H1 (cell line): Measurements from ENCODE around the gene CPXM2.

Experiments used
- JUN ChIP-seq: IDR thresholded peaks from 2 replicates; pipeline ENCODE4 v1.6.1; 2011; ENCODE audit warnings: low read depth, mild to moderate bottlenecking, improper control_type of control experiment, low read length
- KDM1A ChIP-seq: fragments of 200-600, 300-600 bp; sonication (generic); IDR thresholded peaks from 2 replicates; pipeline ENCODE4 v1.7.1; 2016; ENCODE audit warnings: mild to moderate bottlenecking, low read length, borderline replicate concordance
- POLR2AphosphoS5 ChIP-seq: IDR thresholded peaks from 2 replicates; pipeline ENCODE4 v1.6.1; 2011; ENCODE audit warnings: low read depth, low read length
- RAD21 ChIP-seq, 2 experiments: IDR thresholded peaks in 1 of 2; conservative IDR thresholded peaks in 1 of 2; 2 replicates each; pipeline ENCODE4 v1.6.1; 2011; ENCODE audit warnings: low read depth in 2 of 2, low read length in 2 of 2, improper control_type of control experiment in 1 of 2, inconsistent platforms in 1 of 2, mild to moderate bottlenecking in 1 of 2, moderate library complexity in 1 of 2
- RFX5 ChIP-seq: IDR thresholded peaks from 2 replicates; pipeline ENCODE4 v1.6.1; 2011; ENCODE audit warnings: low read depth, low read length, improper control_type of control experiment, borderline replicate concordance
- TAF1 ChIP-seq: IDR thresholded peaks from 2 replicates; pipeline ENCODE4 v1.6.1; 2011; ENCODE audit warnings: mild to moderate bottlenecking, low read depth, low read length
- ZNF274 ChIP-seq: IDR thresholded peaks from 2 replicates; pipeline ENCODE4 v1.7.0; 2012; ENCODE audit warnings: low read length, borderline replicate concordance; ENCODE audit errors: extremely low read depth
- TF ChIP-seq, protein P1 (sequence below), 3 experiments: IDR thresholded peaks; 1 replicate in 2 of 3; 2 replicates in 1 of 3; pipeline versions ENCODE4 v1.5.1 to v1.6.1; 2011; ENCODE audit warnings: low read length in 3 of 3, mild to moderate bottlenecking in 3 of 3, inconsistent platforms in 2 of 3, low read depth in 1 of 3, moderate library complexity in 1 of 3; ENCODE audit not compliant: insufficient read depth in 1 of 3; ENCODE audit errors: control extremely low read depth in 1 of 3

DNA sequence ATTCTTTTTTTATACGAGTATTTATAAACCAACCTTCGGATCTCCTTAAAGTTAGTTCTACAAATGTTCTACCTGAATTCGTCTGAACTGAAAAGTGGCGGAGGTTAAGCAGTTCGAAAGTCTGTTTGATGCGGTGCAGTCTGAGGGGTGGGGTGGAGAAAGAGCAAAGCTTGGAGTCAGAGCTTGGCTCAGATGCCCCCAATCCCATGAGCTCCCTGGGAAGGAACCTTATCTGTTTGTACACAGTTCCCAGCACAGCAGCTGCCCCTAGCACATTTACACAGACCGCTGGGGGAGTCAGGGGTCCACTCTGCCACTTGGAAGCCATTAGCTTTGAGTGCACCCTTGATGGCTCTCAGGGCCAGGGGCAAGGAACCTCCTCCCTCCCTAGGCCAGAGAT, 30.8 kb downstream of the CPXM2 start:
- TF ChIP-seq, protein P1, sequence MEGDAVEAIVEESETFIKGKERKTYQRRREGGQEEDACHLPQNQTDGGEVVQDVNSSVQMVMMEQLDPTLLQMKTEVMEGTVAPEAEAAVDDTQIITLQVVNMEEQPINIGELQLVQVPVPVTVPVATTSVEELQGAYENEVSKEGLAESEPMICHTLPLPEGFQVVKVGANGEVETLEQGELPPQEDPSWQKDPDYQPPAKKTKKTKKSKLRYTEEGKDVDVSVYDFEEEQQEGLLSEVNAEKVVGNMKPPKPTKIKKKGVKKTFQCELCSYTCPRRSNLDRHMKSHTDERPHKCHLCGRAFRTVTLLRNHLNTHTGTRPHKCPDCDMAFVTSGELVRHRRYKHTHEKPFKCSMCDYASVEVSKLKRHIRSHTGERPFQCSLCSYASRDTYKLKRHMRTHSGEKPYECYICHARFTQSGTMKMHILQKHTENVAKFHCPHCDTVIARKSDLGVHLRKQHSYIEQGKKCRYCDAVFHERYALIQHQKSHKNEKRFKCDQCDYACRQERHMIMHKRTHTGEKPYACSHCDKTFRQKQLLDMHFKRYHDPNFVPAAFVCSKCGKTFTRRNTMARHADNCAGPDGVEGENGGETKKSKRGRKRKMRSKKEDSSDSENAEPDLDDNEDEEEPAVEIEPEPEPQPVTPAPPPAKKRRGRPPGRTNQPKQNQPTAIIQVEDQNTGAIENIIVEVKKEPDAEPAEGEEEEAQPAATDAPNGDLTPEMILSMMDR (IDR thresholded peaks at IDR 0.05; ENCODE audit: control extremely low read depth in 1 of 3, insufficient read depth in 1 of 3, low read depth in 1 of 3, low read length in 3 of 3) = no peak
- TF ChIP-seq POLR2AphosphoS5 (no peak), TAF1 (no peak), RFX5 (no peak), ZNF274 (no peak), RAD21 (IDR thresholded peaks at IDR 0.05 in 1 of 2, conservative IDR thresholded peaks at IDR 0.05 in 1 of 2; ENCODE audit: low read depth in 2 of 2, low read length in 2 of 2) (no peak), JUN (no peak), KDM1A (no peak)
